T-helper 2 cell (primary cell): ENCODE data around the gene GADD45G.
A peak's percentile ranks its signal among the peaks of the same experiment; 100 is the strongest.

ENCODE experiments used
- DNase-seq, 5 experiments: peaks; one replicate each; pipeline versions ENCODE4 v3.0.0 to v3.0.0-alpha.2; 2012 to 2022
- total RNA-seq, 2 donors: gene quantifications; one replicate each; lab custom pipeline; 2026; lab: John Stamatoyannopoulos, UW

The GADD45G gene
- total RNA-seq = 29.8 to 85.4 reads per million in 2 donors

- peak; percentile 74 to 99 (median 86) for DNase-seq
Measured at GRCh38 chr9:89604729-89605464, at the start of gene GADD45G. Gene GADD45G, plus strand, starts transcription at chr9:89605012. Its CDS starts 110 bp downstream, at chr9:89605122.

GRCh38 chr9:89555036-89555415 is 49.8 kb upstream of the GADD45G start:
- DNase-seq = no peak

GRCh38 chr9:89555451-89556375 is 49.1 kb upstream of the GADD45G start:
- peak in 1 of 5 experiments; percentile 43 for DNase-seq

- no peak for DNase-seq
Measured at GRCh38 chr9:89558196-89558899, 46.5 kb upstream of the GADD45G start.

GRCh38 chr9:89558948-89559347 is 45.9 kb upstream of the GADD45G start:
- DNase-seq = no peak

GRCh38 chr9:89562186-89562814 is 42.5 kb upstream of the GADD45G start:
- DNase-seq = no peak

- no peak for DNase-seq
Measured at GRCh38 chr9:89563571-89564345, 41.1 kb upstream of the GADD45G start.

GRCh38 chr9:89564346-89564878 is 40.4 kb upstream of the GADD45G start:
- DNase-seq = no peak

GRCh38 chr9:89567649-89568048 is 37.2 kb upstream of the GADD45G start:
- no peak for DNase-seq

GRCh38 chr9:89574309-89574708 is 30.5 kb upstream of the GADD45G start:
- DNase-seq = no peak

GRCh38 chr9:89576404-89576839 is 28.4 kb upstream of the GADD45G start:
- DNase-seq = peak in 1 of 5 experiments; percentile 25

- DNase-seq = no peak
Measured at GRCh38 chr9:89577363-89577762, 27.4 kb upstream of the GADD45G start.

- peak in 2 of 5 experiments; percentile 28 to 67 for DNase-seq
Measured at GRCh38 chr9:89579741-89580385, 24.9 kb upstream of the GADD45G start.

- no peak for DNase-seq
Measured at GRCh38 chr9:89586311-89586710, 18.5 kb upstream of the GADD45G start.

- no peak for DNase-seq
Measured at GRCh38 chr9:89588271-89588879, 16.4 kb upstream of the GADD45G start.

- no peak for DNase-seq
Measured at GRCh38 chr9:89590415-89590814, 14.4 kb upstream of the GADD45G start.

GRCh38 chr9:89591274-89592212 is 13.3 kb upstream of the GADD45G start:
- no peak for DNase-seq

- DNase-seq = no peak
Measured at GRCh38 chr9:89592213-89592815, 12.5 kb upstream of the GADD45G start.
